ENCODE results near the gene SERPINB1. TPM values are rescaled to one million over a fixed set of nuclear protein-coding genes. Genes with fewer than 3 reads are reported as not detected.

SERPINB1 gene
- total RNA-seq, 1 experiment from 2014 or later, result 73.2 TPM

DNA sequence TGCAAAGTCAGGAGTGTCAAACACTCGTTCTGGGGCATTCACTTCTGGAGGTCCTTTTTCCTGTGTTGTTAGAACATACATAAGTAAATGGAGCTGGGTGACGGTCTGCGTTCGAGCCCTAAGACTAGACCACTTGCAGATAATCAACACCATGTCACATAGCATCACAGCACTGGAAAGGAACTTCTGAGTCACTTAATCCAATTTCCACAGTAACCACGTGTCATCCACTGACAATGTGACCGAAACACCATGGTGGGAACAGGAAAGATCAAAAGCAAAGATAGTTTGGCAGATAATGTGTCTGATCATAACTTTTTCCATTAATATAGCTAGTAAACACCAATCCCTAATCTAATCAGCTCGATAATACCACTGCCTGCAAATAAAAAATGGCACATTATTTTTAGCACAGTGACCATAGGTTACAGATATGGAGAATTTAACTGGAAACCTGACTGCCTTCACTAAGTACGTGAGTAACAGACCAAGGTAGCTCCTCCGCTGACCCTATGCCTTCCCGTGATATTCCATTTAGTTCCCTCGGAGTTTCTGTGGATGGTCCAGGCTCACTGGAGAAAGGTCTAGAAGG lies 41.6 kb downstream of the SERPINB1 start:
- Histone ChIP-seq H3K9ac (ENCODE audit: low read length) (no peak overlapping the region), H3K9me2 (ENCODE audit: insufficient read depth) (no peaks in the 10 kb centered on the region), H3K79me2 (ENCODE audit: insufficient read depth, low read length) (no peaks in the 10 kb centered on the region), H4K20me1 (ENCODE audit: insufficient read depth) (no peaks in the 10 kb centered on the region), H3K4me2 (ENCODE audit: low read length) (no peak overlapping the region), H3K4me3 (replicated peaks in 1 of 2; ENCODE audit: low read depth in 1 of 2, low read length in 2 of 2) (no peak overlapping the region), H3K9me3 (ENCODE audit: control insufficient read depth in 1 of 2, insufficient read depth in 1 of 2, low read depth in 1 of 2, low read length in 2 of 2) (no peaks in the 10 kb centered on the region), H3K4me1 (ENCODE audit: control insufficient read depth in 1 of 2, insufficient read depth in 2 of 2, low read length in 2 of 2) (peaks cover 0 to 35% of the 10 kb centered on the region in 2 experiments; a peak in 1 of 4 replicates), H3K27ac (ENCODE audit: low read depth, low read length) (no peak overlapping the region), H3K27me3 (ENCODE audit: insufficient read depth, low read length) (no peaks in the 10 kb centered on the region), H3K36me3 (ENCODE audit: control insufficient read depth in 1 of 2, insufficient read depth in 2 of 2, low read length in 2 of 2) (no peaks in the 10 kb centered on the region), H2AFZ (ENCODE audit: low read depth, low read length, poor library complexity, severe bottlenecking) (no peak overlapping the region)
- intact Hi-C loops (cut with micrococcal nuclease), result no loop called here
- ChIA-PET CTCF (interaction anchor here (0.8 kb wide), 1 partner anchor 9 kb away, joined by 4 read pairs; no protein-coding TSS in a partner anchor), POLR2A (no interaction called here), RAD21 (ENCODE audit: low non-redundant PET in 1 of 2, low total read pairs in 2 of 2, uncharacterized antibody in 2 of 2, unreplicated experiment in 2 of 2) (no interaction called here)
- no peak for DNase-seq (ENCODE audit: low read depth, low spot score)
- BruUV-seq (replicated peaks), result no TSS peak
- ATAC-seq, result no peak
- TF ChIP-seq ELF1 (IDR thresholded peaks at IDR 0.05; ENCODE audit: borderline replicate concordance, low read depth), result no peak
- peak; percentile 59 for TF ChIP-seq JUND (IDR thresholded peaks at IDR 0.05)
- TF ChIP-seq SP1 (IDR thresholded peaks at IDR 0.05; ENCODE audit: low read depth), result peak; percentile 57; the same call in 1 of the 2 replicates
- TF ChIP-seq FOSL1 (IDR thresholded peaks at IDR 0.05; ENCODE audit: low read depth), result peak; percentile 60; the same call in 1 of the 2 replicates
- TF ChIP-seq, protein P1, sequence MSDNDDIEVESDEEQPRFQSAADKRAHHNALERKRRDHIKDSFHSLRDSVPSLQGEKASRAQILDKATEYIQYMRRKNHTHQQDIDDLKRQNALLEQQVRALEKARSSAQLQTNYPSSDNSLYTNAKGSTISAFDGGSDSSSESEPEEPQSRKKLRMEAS (IDR thresholded peaks at IDR 0.05), result peak; percentile 30; the same call in 1 of the 2 replicates
- no peak for TF ChIP-seq EGR1 (IDR thresholded peaks at IDR 0.05; ENCODE audit: low read depth)
- no peak for TF ChIP-seq TCF7L2 (IDR thresholded peaks at IDR 0.05; ENCODE audit: borderline replicate concordance, extremely low read depth, insufficient read depth, insufficient read length)

DNA sequence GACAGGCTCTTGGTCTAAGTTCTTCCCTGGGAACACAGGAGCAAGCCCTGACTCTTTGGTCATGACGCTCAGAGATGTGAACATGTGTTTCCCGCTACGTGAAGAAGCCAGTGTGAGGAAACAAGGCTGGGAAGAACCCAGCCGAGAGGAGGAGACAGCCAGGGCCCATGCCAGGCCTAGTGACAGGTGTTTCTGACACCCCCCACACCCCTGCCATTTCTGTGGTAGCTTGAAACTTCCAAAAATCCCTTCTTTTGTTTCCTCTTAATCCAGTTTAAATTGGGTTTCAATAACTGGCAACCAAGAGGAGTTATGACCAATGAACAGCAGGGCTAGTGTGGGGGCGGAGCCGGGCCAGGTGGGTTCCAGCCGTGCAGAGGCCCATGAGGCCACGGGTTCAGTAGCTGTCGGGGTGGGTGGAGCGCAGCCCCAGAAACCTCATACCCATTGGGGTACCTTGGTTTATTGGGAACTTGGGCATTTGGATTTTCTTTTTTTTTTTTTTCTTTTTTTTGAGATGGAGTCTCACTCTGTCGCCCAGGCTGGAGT lies 43.0 kb downstream of the SERPINB1 start:
- Histone ChIP-seq H3K4me1 (ENCODE audit: control insufficient read depth in 1 of 2, insufficient read depth in 2 of 2, low read length in 2 of 2) (peaks cover 2 to 46% of the 10 kb centered on the region in 2 experiments; a peak in 2 of 4 replicates), H3K9ac (ENCODE audit: low read length) (no peak overlapping the region), H3K79me2 (ENCODE audit: insufficient read depth, low read length) (no peaks in the 10 kb centered on the region), H3K9me2 (ENCODE audit: insufficient read depth) (no peaks in the 10 kb centered on the region), H3K36me3 (ENCODE audit: control insufficient read depth in 1 of 2, insufficient read depth in 2 of 2, low read length in 2 of 2) (no peaks in the 10 kb centered on the region), H2AFZ (ENCODE audit: low read depth, low read length, poor library complexity, severe bottlenecking) (no peak overlapping the region), H3K9me3 (ENCODE audit: control insufficient read depth in 1 of 2, insufficient read depth in 1 of 2, low read depth in 1 of 2, low read length in 2 of 2) (no peaks in the 10 kb centered on the region), H4K20me1 (ENCODE audit: insufficient read depth) (no peaks in the 10 kb centered on the region), H3K27me3 (ENCODE audit: insufficient read depth, low read length) (no peaks in the 10 kb centered on the region), H3K27ac (ENCODE audit: low read depth, low read length) (no peak overlapping the region), H3K4me3 (replicated peaks in 1 of 2; ENCODE audit: low read depth in 1 of 2, low read length in 2 of 2) (no peak overlapping the region), H3K4me2 (ENCODE audit: low read length) (no peak overlapping the region)
- intact Hi-C loops (cut with micrococcal nuclease), result no loop called here
- ChIA-PET CTCF (interaction anchor here (0.7 kb wide), 1 partner anchor 7 kb away, joined by 3 read pairs; no protein-coding TSS in a partner anchor), RAD21 (ENCODE audit: low non-redundant PET in 1 of 2, low total read pairs in 2 of 2, uncharacterized antibody in 2 of 2, unreplicated experiment in 2 of 2) (no interaction called here), POLR2A (no interaction called here)
- TF ChIP-seq YY1 (IDR thresholded peaks at IDR 0.05; ENCODE audit: extremely low read depth, insufficient replicate concordance, low read depth, low read length) (no peak), FOSL1 (IDR thresholded peaks at IDR 0.05; ENCODE audit: low read depth) (no peak), POLR2AphosphoS5 (IDR thresholded peaks at IDR 0.05; ENCODE audit: low read depth, low read length) (no peak), SRF (IDR thresholded peaks at IDR 0.05; ENCODE audit: low read depth) (no peak), ZNF274 (IDR thresholded peaks at IDR 0.05; ENCODE audit: low read depth, low read length) (no peak), SP1 (IDR thresholded peaks at IDR 0.05; ENCODE audit: low read depth) (no peak), RAD21 (IDR thresholded peaks at IDR 0.05; ENCODE audit: low read depth) (no peak), ZFX (IDR thresholded peaks at IDR 0.05) (no peak), SIN3A (IDR thresholded peaks at IDR 0.05; ENCODE audit: low read depth) (no peak), EZH2phosphoT487 (IDR thresholded peaks at IDR 0.05; ENCODE audit: borderline replicate concordance) (no peak), EZH2 (IDR thresholded peaks at IDR 0.05) (no peak), JUND (IDR thresholded peaks at IDR 0.05) (no peak)
- TF ChIP-seq, protein P1 (IDR thresholded peaks at IDR 0.05), result no peak
- no peak for ATAC-seq
- DNase-seq (ENCODE audit: low read depth, low spot score), result no peak
- no TSS peak for BruUV-seq (replicated peaks)
